ENCODE measurements around the gene PDYN.

The PDYN gene

GRCh38 chr20:1959156-1959555 lies 34.7 kb downstream of the PDYN start:
- DNase-seq, result no peak
- intact Hi-C loops (cut with DNase I), result no loop called here

- no peak for DNase-seq
- intact Hi-C loops (cut with DNase I), result no loop called here
These were observed 35.4 kb downstream of the PDYN start for GRCh38 chr20:1958426-1958825.

- intact Hi-C loops (cut with DNase I), result no loop called here
These were observed 38.6 kb downstream of the PDYN start for GRCh38 chr20:1955217-1955616.

GRCh38 chr20:1953621-1954020 lies 40.2 kb downstream of the PDYN start:
- DNase-seq, result peak in 2 of 42 donors; percentile 3 to 24
- intact Hi-C loops (cut with DNase I), result no loop called here

More at GRCh38 chr20:1955217-1955616, 38.6 kb downstream of the PDYN start:
- peak in 1 of 42 donors; percentile 5 for DNase-seq

GRCh38 chr20:1952737-1953530 lies 40.9 kb downstream of the PDYN start:
- no peak for DNase-seq
- intact Hi-C loops (cut with DNase I), result no loop called here

GRCh38 chr20:1951436-1952115 lies 42.3 kb downstream of the PDYN start:
- intact Hi-C loops (cut with DNase I), result no loop called here
- peak in 4 of 42 donors; percentile 1 to 18 (median 6) for DNase-seq

- DNase-seq, result peak in 3 of 42 donors; percentile 7 to 23 (median 11)
- intact Hi-C loops (cut with DNase I), result no loop called here
These were observed 43.0 kb downstream of the PDYN start for GRCh38 chr20:1950836-1951235.

- intact Hi-C loops (cut with DNase I), result no loop called here
These were observed 44.3 kb downstream of the PDYN start for GRCh38 chr20:1949347-1950100.

GRCh38 chr20:1947535-1947846 lies 46.4 kb downstream of the PDYN start:
- peak in 1 of 42 donors; percentile 29 for DNase-seq
- intact Hi-C loops (cut with DNase I), result no loop called here

More at GRCh38 chr20:1949347-1950100, 44.3 kb downstream of the PDYN start:
- peak in 9 of 42 donors; percentile 14 to 57 (median 36) for DNase-seq

- intact Hi-C loops (cut with DNase I), result no loop called here
- peak in 27 of 42 donors; percentile 24 to 77 (median 51) for DNase-seq
These were observed 46.9 kb downstream of the PDYN start for GRCh38 chr20:1946762-1947534.

GRCh38 chr20:1946442-1946761 lies 47.5 kb downstream of the PDYN start:
- intact Hi-C loops (cut with DNase I), result no loop called here
- DNase-seq, result no peak

GRCh38 chr20:1945660-1946059 lies 48.2 kb downstream of the PDYN start:
- intact Hi-C loops (cut with DNase I), result no loop called here
- DNase-seq, result peak in 1 of 42 donors; percentile 30

- peak in 35 of 42 donors; percentile 26 to 80 (median 54) for DNase-seq
- intact Hi-C loops (cut with DNase I), result no loop called here
These were observed 48.7 kb downstream of the PDYN start for GRCh38 chr20:1945134-1945618.

- DNase-seq, result peak in 1 of 42 donors; percentile 8
- intact Hi-C loops (cut with DNase I), result no loop called here
These were observed 49.3 kb downstream of the PDYN start for GRCh38 chr20:1944345-1945091.

GRCh38 chr20:1943275-1944002 lies 50.4 kb downstream of the PDYN start:
- DNase-seq, result peak in 1 of 42 donors; percentile 9
- intact Hi-C loops (cut with DNase I), result no loop called here

GRCh38 chr20:1942486-1943274 lies 51.2 kb downstream of the PDYN start:
- intact Hi-C loops (cut with DNase I), result no loop called here
- DNase-seq, result peak in 2 of 42 donors; percentile 3 to 6

GRCh38 chr20:1942061-1942460 lies 51.8 kb downstream of the PDYN start:
- intact Hi-C loops (cut with DNase I), result no loop called here
- peak in 1 of 42 donors; percentile 11 for DNase-seq

Data from head of caudate nucleus (tissue), 42 donors.